ENCODE measurements around the gene TMEM215.
"Not testable (repeated sequence)": the region's sequence is repeated elsewhere in the genome, so short reads cannot be mapped to it uniquely, and the experiment has no call there.

The TMEM215 gene

GRCh38 chr9:32783168-32783891 lies at the start of gene TMEM215:
TMEM215 (plus strand) TSS chr9:32783540; CDS start chr9:32784184, 644 bp downstream.
- DNase-seq: no peak

- DNase-seq: no peak
These were observed 47.9 kb upstream of the TMEM215 start for GRCh38 chr9:32735476-32735875.

- no peak for DNase-seq
These were observed 46.0 kb upstream of the TMEM215 start for GRCh38 chr9:32737378-32737777.

- DNase-seq: no peak
These were observed 44.7 kb upstream of the TMEM215 start for GRCh38 chr9:32738501-32739172.

GRCh38 chr9:32741706-32742105 lies 41.6 kb upstream of the TMEM215 start:
- DNase-seq: no peak

- no peak for DNase-seq
These were observed 41.0 kb upstream of the TMEM215 start for GRCh38 chr9:32742296-32742695.

- DNase-seq: no peak
These were observed 35.3 kb upstream of the TMEM215 start for GRCh38 chr9:32748013-32748412.

- DNase-seq: no peak
These were observed 27.6 kb upstream of the TMEM215 start for GRCh38 chr9:32755730-32756129.

GRCh38 chr9:32764139-32764538 lies 19.2 kb upstream of the TMEM215 start:
- no peak for DNase-seq

GRCh38 chr9:32775283-32775682 lies 8.1 kb upstream of the TMEM215 start:
- DNase-seq: no peak

- DNase-seq: no peak
These were observed 7.1 kb upstream of the TMEM215 start for GRCh38 chr9:32776201-32776600.

- DNase-seq: no peak
These were observed 718 bp upstream of the TMEM215 start for GRCh38 chr9:32782476-32783167.

- DNase-seq: no peak
These were observed 4.5 kb downstream of the TMEM215 start for GRCh38 chr9:32787816-32788215.

- DNase-seq: not testable (repeated sequence)
These were observed 12.7 kb downstream of the TMEM215 start for GRCh38 chr9:32796015-32796414.

GRCh38 chr9:32801530-32801929 lies 18.2 kb downstream of the TMEM215 start:
- DNase-seq: no peak

- DNase-seq: no peak
These were observed 23.9 kb downstream of the TMEM215 start for GRCh38 chr9:32807217-32807616.

- DNase-seq: no peak
These were observed 27.9 kb downstream of the TMEM215 start for GRCh38 chr9:32811246-32811645.

GRCh38 chr9:32820322-32820721 lies 37.0 kb downstream of the TMEM215 start:
- no peak for DNase-seq

- no peak for DNase-seq
These were observed 39.8 kb downstream of the TMEM215 start for GRCh38 chr9:32823101-32823500.

- DNase-seq: no peak
These were observed 40.2 kb downstream of the TMEM215 start for GRCh38 chr9:32823551-32823950.

GRCh38 chr9:32825203-32825602 lies 41.9 kb downstream of the TMEM215 start:
- no peak for DNase-seq

GRCh38 chr9:32828861-32829260 lies 45.5 kb downstream of the TMEM215 start:
- DNase-seq: no peak

- no peak for DNase-seq
These were observed 49.0 kb downstream of the TMEM215 start for GRCh38 chr9:32832346-32832745.
